Adrenal gland (tissue), 5 donors: Measurements from ENCODE around the gene MGAT5.

Experiments used
- POLR2A ChIP-seq, 2 donors: fragments of 450-650 bp; IDR thresholded peaks; one replicate each; pipeline ENCODE4 v1.6.1; 2017; ENCODE audit warnings: antibody characterized with exemption in 2 of 2, mild to moderate bottlenecking in 2 of 2, moderate library complexity in 1 of 2
- TF ChIP-seq, protein P1 (sequence below), 6 experiments: fragments of 450-650 bp in 4 of 6; fragments of 200-600 bp in 2 of 6; sonication (generic) in 1 of 6; IDR thresholded peaks; 1 replicate in 5 of 6; 2 replicates in 1 of 6; pipeline versions ENCODE4 v1.5.1 to v1.8.0; 2016 to 2021; ENCODE audit warnings: antibody characterized with exemption in 6 of 6, mild to moderate bottlenecking in 2 of 6, moderate library complexity in 1 of 6
- donor health status: DM: no; HTN: no; CAD: no.

DNA sequence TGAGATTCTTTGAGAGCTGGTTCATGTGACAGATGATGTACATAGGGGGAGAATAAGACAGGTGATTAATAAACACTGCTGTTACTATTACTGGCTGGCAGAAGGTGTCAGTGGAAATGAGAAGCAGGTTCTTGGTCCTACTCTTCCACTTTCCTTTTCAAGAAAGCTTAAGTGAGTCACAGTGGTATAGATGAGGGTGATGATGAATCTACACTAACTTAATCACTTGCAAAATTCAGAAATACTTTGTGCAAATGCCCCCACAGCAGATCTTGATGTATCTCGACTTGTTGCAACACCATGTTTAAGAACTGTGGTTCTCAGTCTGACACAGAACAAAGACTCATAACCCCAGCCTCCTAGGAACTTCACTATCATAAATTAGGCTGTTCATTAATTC lies 35.9 kb upstream of the MGAT5 start:
- TF ChIP-seq, protein P1, sequence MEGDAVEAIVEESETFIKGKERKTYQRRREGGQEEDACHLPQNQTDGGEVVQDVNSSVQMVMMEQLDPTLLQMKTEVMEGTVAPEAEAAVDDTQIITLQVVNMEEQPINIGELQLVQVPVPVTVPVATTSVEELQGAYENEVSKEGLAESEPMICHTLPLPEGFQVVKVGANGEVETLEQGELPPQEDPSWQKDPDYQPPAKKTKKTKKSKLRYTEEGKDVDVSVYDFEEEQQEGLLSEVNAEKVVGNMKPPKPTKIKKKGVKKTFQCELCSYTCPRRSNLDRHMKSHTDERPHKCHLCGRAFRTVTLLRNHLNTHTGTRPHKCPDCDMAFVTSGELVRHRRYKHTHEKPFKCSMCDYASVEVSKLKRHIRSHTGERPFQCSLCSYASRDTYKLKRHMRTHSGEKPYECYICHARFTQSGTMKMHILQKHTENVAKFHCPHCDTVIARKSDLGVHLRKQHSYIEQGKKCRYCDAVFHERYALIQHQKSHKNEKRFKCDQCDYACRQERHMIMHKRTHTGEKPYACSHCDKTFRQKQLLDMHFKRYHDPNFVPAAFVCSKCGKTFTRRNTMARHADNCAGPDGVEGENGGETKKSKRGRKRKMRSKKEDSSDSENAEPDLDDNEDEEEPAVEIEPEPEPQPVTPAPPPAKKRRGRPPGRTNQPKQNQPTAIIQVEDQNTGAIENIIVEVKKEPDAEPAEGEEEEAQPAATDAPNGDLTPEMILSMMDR (IDR thresholded peaks at IDR 0.05): no peak
- no peak for TF ChIP-seq POLR2A (IDR thresholded peaks at IDR 0.05)
